GM12892 (cell line): ENCODE data around the gene STARD7.
"Not testable (repeated sequence)": the region's sequence is repeated elsewhere in the genome, so short reads cannot be mapped to it uniquely, and the experiment has no call there.

Source experiments
- POLR2A ChIP-seq: IDR thresholded peaks from 2 replicates; pipeline ENCODE4 v1.6.1; 2011; ENCODE audit warnings: low read depth, low read length, control low read depth
- POLR2AphosphoS5 ChIP-seq: IDR thresholded peaks from 2 replicates; pipeline ENCODE4 v1.6.1; 2011; ENCODE audit warnings: low read depth, low read length, control low read depth
- TAF1 ChIP-seq: IDR thresholded peaks from 2 replicates; pipeline ENCODE4 v1.6.1; 2011; ENCODE audit warnings: low read depth, mild to moderate bottlenecking, control low read depth, low read length, borderline replicate concordance

DNA sequence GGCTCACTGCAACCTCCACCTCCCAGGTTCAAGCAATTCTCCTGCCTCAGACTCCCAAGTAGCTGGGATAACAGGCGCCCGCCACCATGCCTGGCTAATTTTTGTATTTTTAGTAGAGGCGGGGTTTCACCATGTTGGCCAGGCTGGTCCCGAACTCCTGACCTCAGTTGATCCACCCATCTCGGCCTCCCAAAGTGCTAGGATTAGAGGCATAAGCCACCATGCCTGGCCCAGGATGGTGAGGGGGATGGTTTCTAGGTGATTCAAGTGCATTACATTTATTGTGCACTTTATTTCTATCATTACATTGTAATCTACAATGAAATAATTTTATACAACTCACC, 67.0 kb downstream of the STARD7 start:
- TF ChIP-seq POLR2A, POLR2AphosphoS5, TAF1: not testable (repeated sequence)
